Coronary artery (tissue), 2 donors: ENCODE data around the gene DHRS12.
A peak's percentile ranks its signal among the peaks of the same experiment; 100 is the strongest.

Experiments used
- DNase-seq: peaks from one replicate; pipeline ENCODE4 v3.0.0-alpha.2; 2017; ENCODE audit warnings: low spot score
- H3K27ac ChIP-seq, 2 donors: fragments of 200-600 bp; sonication (generic); one replicate each; pipeline ENCODE4 v1.5.1; 2016 to 2019
- H3K4me3 ChIP-seq: fragments of 200-600 bp; sonication (generic); 2 replicates; pipeline ENCODE4 v1.5.1; 2016; ENCODE audit warnings: mild to moderate bottlenecking, moderate library complexity
- TF ChIP-seq, protein P1 (sequence below): fragments of 200-600 bp; sonication (generic); IDR thresholded peaks from one replicate; pipeline ENCODE4 v1.5.1; 2019; ENCODE audit warnings: antibody characterized with exemption

Gene DHRS12

GRCh38 chr13:51733374-51734298 lies 70.3 kb downstream of the DHRS12 start:
- Histone ChIP-seq H3K4me3 (no peak overlapping the region), H3K27ac (peak overlapping the region in 1 of 2 donors; percentile 40)
- no peak for DNase-seq
- TF ChIP-seq, protein P1, sequence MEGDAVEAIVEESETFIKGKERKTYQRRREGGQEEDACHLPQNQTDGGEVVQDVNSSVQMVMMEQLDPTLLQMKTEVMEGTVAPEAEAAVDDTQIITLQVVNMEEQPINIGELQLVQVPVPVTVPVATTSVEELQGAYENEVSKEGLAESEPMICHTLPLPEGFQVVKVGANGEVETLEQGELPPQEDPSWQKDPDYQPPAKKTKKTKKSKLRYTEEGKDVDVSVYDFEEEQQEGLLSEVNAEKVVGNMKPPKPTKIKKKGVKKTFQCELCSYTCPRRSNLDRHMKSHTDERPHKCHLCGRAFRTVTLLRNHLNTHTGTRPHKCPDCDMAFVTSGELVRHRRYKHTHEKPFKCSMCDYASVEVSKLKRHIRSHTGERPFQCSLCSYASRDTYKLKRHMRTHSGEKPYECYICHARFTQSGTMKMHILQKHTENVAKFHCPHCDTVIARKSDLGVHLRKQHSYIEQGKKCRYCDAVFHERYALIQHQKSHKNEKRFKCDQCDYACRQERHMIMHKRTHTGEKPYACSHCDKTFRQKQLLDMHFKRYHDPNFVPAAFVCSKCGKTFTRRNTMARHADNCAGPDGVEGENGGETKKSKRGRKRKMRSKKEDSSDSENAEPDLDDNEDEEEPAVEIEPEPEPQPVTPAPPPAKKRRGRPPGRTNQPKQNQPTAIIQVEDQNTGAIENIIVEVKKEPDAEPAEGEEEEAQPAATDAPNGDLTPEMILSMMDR = no peak

- TF ChIP-seq, protein P1 = peak; percentile 21
- no peak overlapping the region for H3K4me3 ChIP-seq
- peak overlapping the region; percentile 85 to 90 for H3K27ac ChIP-seq
- DNase-seq = no peak
These were observed 72.2 kb downstream of the DHRS12 start for GRCh38 chr13:51731759-51732158.

DNA sequence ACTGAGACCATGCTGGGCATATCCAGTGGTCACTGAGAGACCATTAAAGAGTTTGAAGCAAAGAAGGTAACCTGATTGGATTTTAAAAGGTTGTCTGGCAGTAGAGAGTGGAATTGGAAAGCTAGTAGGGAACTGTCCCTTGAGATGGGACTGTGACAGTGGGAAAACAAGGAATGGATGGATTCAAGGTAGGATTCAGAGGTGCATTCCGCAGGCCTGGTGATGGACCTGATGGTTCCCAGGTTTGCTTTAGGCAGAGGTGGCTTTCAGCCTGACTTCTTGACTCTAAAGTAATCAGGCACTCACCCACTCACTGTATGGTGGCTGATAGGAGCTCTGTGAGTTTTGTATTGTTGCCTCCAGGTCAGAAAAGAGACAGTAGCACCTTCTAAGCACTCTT lies 73.0 kb downstream of the DHRS12 start:
- TF ChIP-seq, protein P1 = no peak
- DNase-seq = no peak
- Histone ChIP-seq H3K4me3 (no peak overlapping the region), H3K27ac (peak overlapping the region; percentile 85 to 90)

GRCh38 chr13:51729866-51730553 lies 74.0 kb downstream of the DHRS12 start:
- H3K27ac ChIP-seq = peak overlapping the region; percentile 85 to 90
- TF ChIP-seq, protein P1 = no peak
- peak; percentile 89 for DNase-seq
- H3K4me3 ChIP-seq = peak overlapping the region; percentile 36

DNA sequence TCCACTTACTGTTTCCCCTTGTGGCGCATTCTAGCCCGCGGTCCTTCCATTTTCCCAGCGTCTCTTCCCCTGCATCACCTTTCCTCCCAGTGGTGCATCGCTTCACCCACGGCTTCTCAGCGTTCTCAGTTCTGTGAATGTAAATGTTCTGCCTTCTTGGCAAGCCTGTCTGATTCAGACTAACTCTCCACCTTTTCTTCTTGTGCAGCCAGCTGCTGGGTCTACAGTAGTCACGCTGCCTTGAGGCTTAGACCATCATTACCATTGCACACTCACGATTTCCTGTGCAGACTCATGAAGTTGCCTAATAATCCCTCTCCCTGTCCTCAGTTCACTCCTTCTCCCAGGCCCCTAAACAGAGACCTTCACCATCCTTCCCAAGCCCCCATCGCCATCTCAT lies 75.0 kb downstream of the DHRS12 start:
- TF ChIP-seq, protein P1 = no peak
- H3K4me3 ChIP-seq = no peak overlapping the region
- H3K27ac ChIP-seq = peak overlapping the region in 1 of 2 donors; percentile 7
- DNase-seq = no peak

- DNase-seq = no peak
- Histone ChIP-seq H3K4me3 (no peak overlapping the region), H3K27ac (no peak overlapping the region)
- TF ChIP-seq, protein P1 = no peak
These were observed 75.7 kb downstream of the DHRS12 start for GRCh38 chr13:51728275-51728673.
